Measurements from ENCODE around the gene RGS6. TPM values are rescaled to one million over a fixed set of nuclear protein-coding genes. Genes with fewer than 3 reads are reported as not detected.
A peak's percentile ranks its signal among the peaks of the same experiment; 100 is the strongest.

Gene RGS6
- total RNA-seq, 2 donors from 2014 or later, result 1.4 to 4.7 TPM

GRCh38 chr14:71988939-71989338 is 56.7 kb downstream of the RGS6 start:
- H3K27ac ChIP-seq, result no peak overlapping the region
- ATAC-seq (ENCODE audit: insufficient number of reproducible peaks, low FRiP score, low read depth) (no peak), DNase-seq (ENCODE audit: low spot score) (no peak)
- H3K4me1 ChIP-seq (ENCODE audit: control insufficient read depth in 1 of 2, low read depth in 2 of 2), result peaks cover 3 to 18% of the 10 kb centered on the region in 2 donors
- no peaks in the 10 kb centered on the region for H3K36me3 ChIP-seq
- H3K27me3 ChIP-seq (replicated peaks; ENCODE audit: insufficient read depth), result no peaks in the 10 kb centered on the region
- H3K4me3 ChIP-seq, result no peak overlapping the region
- no peaks in the 10 kb centered on the region for H3K9me3 ChIP-seq
- no peak for TF ChIP-seq CTCF (IDR thresholded peaks at IDR 0.05)

- no peak for TF ChIP-seq CTCF (IDR thresholded peaks at IDR 0.05)
- no peaks in the 10 kb centered on the region for H3K36me3 ChIP-seq
- no peak overlapping the region for H3K27ac ChIP-seq
- H3K9me3 ChIP-seq, result no peaks in the 10 kb centered on the region
- ATAC-seq (ENCODE audit: insufficient number of reproducible peaks, low FRiP score, low read depth) (no peak), DNase-seq (ENCODE audit: low spot score) (no peak)
- H3K27me3 ChIP-seq (replicated peaks; ENCODE audit: insufficient read depth), result no peaks in the 10 kb centered on the region
- no peak overlapping the region for H3K4me3 ChIP-seq
- H3K4me1 ChIP-seq (ENCODE audit: control insufficient read depth in 1 of 2, low read depth in 2 of 2), result no peaks in the 10 kb centered on the region
Measured at GRCh38 chr14:71994416-71994815, 62.2 kb downstream of the RGS6 start.

- Histone ChIP-seq H3K4me3 (no peak overlapping the region), H3K27ac (no peak overlapping the region), H3K9me3 (no peaks in the 10 kb centered on the region), H3K4me1 (ENCODE audit: control insufficient read depth in 1 of 2, low read depth in 2 of 2) (no peaks in the 10 kb centered on the region), H3K36me3 (no peaks in the 10 kb centered on the region), H3K27me3 (replicated peaks; ENCODE audit: insufficient read depth) (no peaks in the 10 kb centered on the region)
- DNase-seq (ENCODE audit: low spot score), result no peak
- no peak for ATAC-seq (ENCODE audit: insufficient number of reproducible peaks, low FRiP score, low read depth)
- TF ChIP-seq CTCF (IDR thresholded peaks at IDR 0.05), result no peak
Measured at GRCh38 chr14:71995741-71996140, 63.5 kb downstream of the RGS6 start.

GRCh38 chr14:71996610-71997009 is 64.4 kb downstream of the RGS6 start:
- Histone ChIP-seq H3K9me3 (no peaks in the 10 kb centered on the region), H3K27ac (no peak overlapping the region), H3K27me3 (replicated peaks; ENCODE audit: insufficient read depth) (no peaks in the 10 kb centered on the region), H3K4me3 (no peak overlapping the region), H3K4me1 (ENCODE audit: control insufficient read depth in 1 of 2, low read depth in 2 of 2) (no peaks in the 10 kb centered on the region), H3K36me3 (no peaks in the 10 kb centered on the region)
- ATAC-seq (ENCODE audit: insufficient number of reproducible peaks, low FRiP score, low read depth), result no peak
- TF ChIP-seq CTCF (IDR thresholded peaks at IDR 0.05), result no peak
- DNase-seq (ENCODE audit: low spot score), result no peak

- Histone ChIP-seq H3K27me3 (replicated peaks; ENCODE audit: insufficient read depth) (no peaks in the 10 kb centered on the region), H3K4me3 (peak overlapping the region; percentile 29), H3K4me1 (ENCODE audit: control insufficient read depth in 1 of 2, low read depth in 2 of 2) (no peaks in the 10 kb centered on the region), H3K9me3 (no peaks in the 10 kb centered on the region), H3K36me3 (no peaks in the 10 kb centered on the region), H3K27ac (no peak overlapping the region)
- no peak for ATAC-seq (ENCODE audit: insufficient number of reproducible peaks, low FRiP score, low read depth)
- TF ChIP-seq CTCF (IDR thresholded peaks at IDR 0.05), result no peak
- no peak for DNase-seq (ENCODE audit: low spot score)
Measured at GRCh38 chr14:72000907-72001306, 68.7 kb downstream of the RGS6 start.
